Loucy (cell line): ENCODE data around the gene CUX1.
"Not testable (repeated sequence)": the region's sequence is repeated elsewhere in the genome, so short reads cannot be mapped to it uniquely, and the experiment has no call there.

Source experiments
- CTCF ChIP-seq: fragments of 200-600 bp; sonication (generic); conservative IDR thresholded peaks from 2 replicates; pipeline ENCODE4 v1.5.1; 2014; ENCODE audit warnings: mild to moderate bottlenecking, antibody characterized with exemption, low read length
- EZH2phosphoT487 ChIP-seq: fragments of 200-600 bp; IDR thresholded peaks from 2 replicates; pipeline ENCODE4 v1.6.1; 2018; ENCODE audit warnings: antibody characterized with exemption, mild to moderate bottlenecking, moderate library complexity, borderline replicate concordance

- TF ChIP-seq CTCF, EZH2phosphoT487: not testable (repeated sequence)
Measured at GRCh38 chr7:102042796-102043195, 225.4 kb downstream of the CUX1 start.
